Activated CD4-positive, alpha-beta T cell treated with anti-CD3 and anti-CD28 coated beads, Interleukin-2, amount 50 U/mL, for 1 hour (primary cell): Measurements from ENCODE around the gene LPP.
"Not testable (repeated sequence)": the region's sequence is repeated elsewhere in the genome, so short reads cannot be mapped to it uniquely, and the experiment has no call there.

Experiments used
- DNase-seq: peaks from one replicate; pipeline ENCODE4 v3.0.0-alpha.2; 2020

LPP gene

GRCh38 chr3:188624384-188624783 is 470.4 kb downstream of the LPP start:
- DNase-seq, result no peak

GRCh38 chr3:188624828-188625227 is 470.9 kb downstream of the LPP start:
- DNase-seq, result no peak

- DNase-seq, result no peak
Measured at GRCh38 chr3:188627652-188628051, 473.7 kb downstream of the LPP start.

- no peak for DNase-seq
Measured at GRCh38 chr3:188631291-188632010, 477.5 kb downstream of the LPP start.

GRCh38 chr3:188633206-188633605 is 479.2 kb downstream of the LPP start:
- no peak for DNase-seq

GRCh38 chr3:188634285-188634684 is 480.3 kb downstream of the LPP start:
- no peak for DNase-seq

GRCh38 chr3:188635258-188636042 is 481.5 kb downstream of the LPP start:
- no peak for DNase-seq

- DNase-seq, result not testable (repeated sequence)
Measured at GRCh38 chr3:188636292-188636691, 482.3 kb downstream of the LPP start.

- no peak for DNase-seq
Measured at GRCh38 chr3:188641076-188641475, 487.1 kb downstream of the LPP start.

- DNase-seq, result no peak
Measured at GRCh38 chr3:188643736-188644135, 489.8 kb downstream of the LPP start.

- no peak for DNase-seq
Measured at GRCh38 chr3:188646592-188646991, 492.6 kb downstream of the LPP start.

- no peak for DNase-seq
Measured at GRCh38 chr3:188647237-188647636, 493.3 kb downstream of the LPP start.

GRCh38 chr3:188649521-188649920 is 495.6 kb downstream of the LPP start:
- DNase-seq, result no peak

- DNase-seq, result no peak
Measured at GRCh38 chr3:188656196-188656982, 502.4 kb downstream of the LPP start.

GRCh38 chr3:188658606-188659005 is 504.6 kb downstream of the LPP start:
- no peak for DNase-seq

GRCh38 chr3:188659449-188660090 is 505.6 kb downstream of the LPP start:
- DNase-seq, result no peak

- DNase-seq, result no peak
Measured at GRCh38 chr3:188660415-188660814, 506.5 kb downstream of the LPP start.

GRCh38 chr3:188661806-188662205 is 507.8 kb downstream of the LPP start:
- no peak for DNase-seq

- DNase-seq, result no peak
Measured at GRCh38 chr3:188662214-188662613, 508.3 kb downstream of the LPP start.

- no peak for DNase-seq
Measured at GRCh38 chr3:188662795-188663194, 508.8 kb downstream of the LPP start.

- DNase-seq, result no peak
Measured at GRCh38 chr3:188663839-188664238, 509.9 kb downstream of the LPP start.

GRCh38 chr3:188664795-188665194 is 510.8 kb downstream of the LPP start:
- DNase-seq, result no peak

GRCh38 chr3:188667926-188668325 is 514.0 kb downstream of the LPP start:
- DNase-seq, result no peak
